SK-N-SH (cell line): ENCODE results near the gene CD109.
"Not testable (repeated sequence)": the region's sequence is repeated elsewhere in the genome, so short reads cannot be mapped to it uniquely, and the experiment has no call there.

Experiments
- CHD2 ChIP-seq: fragments of 150-350 bp; IDR thresholded peaks from 2 replicates; pipeline ENCODE4 v1.6.1; 2018; ENCODE audit warnings: low read length; ENCODE audit not compliant: partially characterized antibody
- GATA2 ChIP-seq: sonication (generic); formaldehyde crosslinking; IDR thresholded peaks from 2 replicates; pipeline ENCODE4 v1.5.0; 2020; ENCODE audit warnings: mild to moderate bottlenecking, missing genetic modification reagents
- MXI1 ChIP-seq: IDR thresholded peaks from 2 replicates; pipeline ENCODE4 v1.6.1; 2012; ENCODE audit warnings: mild to moderate bottlenecking, low read depth, low read length, improper control_type of control experiment
- POLR2AphosphoS5 ChIP-seq: IDR thresholded peaks from 2 replicates; pipeline ENCODE4 v1.6.1; 2012; ENCODE audit warnings: low read depth, low read length
- RFX5 ChIP-seq: IDR thresholded peaks from 2 replicates; pipeline ENCODE4 v1.6.1; 2012; ENCODE audit warnings: mild to moderate bottlenecking, improper control_type of control experiment, low read length
- SIN3A ChIP-seq: IDR thresholded peaks from 2 replicates; pipeline ENCODE4 v1.6.1; 2012; ENCODE audit warnings: low read depth, mild to moderate bottlenecking, low read length, moderate library complexity, borderline replicate concordance
- SMC3 ChIP-seq: IDR thresholded peaks from 2 replicates; pipeline ENCODE4 v1.6.1; 2012; ENCODE audit warnings: low read depth, low read length, improper control_type of control experiment
- TAF1 ChIP-seq: IDR thresholded peaks from 2 replicates; pipeline ENCODE4 v1.6.1; 2012; ENCODE audit warnings: low read depth, mild to moderate bottlenecking, low read length, moderate library complexity, borderline replicate concordance
- TF ChIP-seq, protein P1 (sequence below): IDR thresholded peaks from 2 replicates; pipeline ENCODE4 v1.6.1; 2012; ENCODE audit warnings: mild to moderate bottlenecking, low read depth, low read length, moderate library complexity
- TF ChIP-seq, protein P2 (sequence below): fragments of 200-600 bp; sonication (generic); IDR thresholded peaks from 2 replicates; pipeline ENCODE4 v1.6.1; 2017; ENCODE audit warnings: antibody characterized with exemption, mild to moderate bottlenecking, moderate library complexity
- TF ChIP-seq, protein P3 (sequence below): IDR thresholded peaks from 2 replicates; pipeline ENCODE4 v1.4.0; 2012; ENCODE audit warnings: low read depth
- TF ChIP-seq, protein P4 (sequence below): IDR thresholded peaks from 2 replicates; pipeline ENCODE4 v1.4.0; 2012; ENCODE audit warnings: low read depth, borderline replicate concordance

DNA sequence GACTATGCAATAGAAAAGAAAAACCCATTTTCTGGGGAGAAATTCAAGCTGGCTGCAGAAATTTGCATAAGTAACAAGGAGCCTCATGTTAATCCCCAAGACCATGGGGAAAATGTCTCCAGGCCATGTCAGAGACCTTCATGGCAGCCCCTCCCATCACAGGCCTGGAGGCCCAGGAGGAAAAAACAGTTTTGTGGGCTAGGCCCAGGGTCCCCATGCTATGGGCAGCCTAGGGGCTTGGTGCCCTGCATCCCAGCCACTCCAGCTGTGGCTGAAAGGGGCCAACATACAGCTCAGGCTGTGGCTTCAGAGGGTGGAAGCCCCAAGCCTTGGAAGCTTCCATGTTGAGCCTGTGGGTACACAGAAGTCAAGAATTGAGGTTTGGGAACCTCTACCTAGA, 148.7 kb downstream of the CD109 start:
- TF ChIP-seq SIN3A; POLR2AphosphoS5; TAF1; MXI1; SMC3; RFX5; CHD2; GATA2 (CRISPR knock-in tag): not testable (repeated sequence)
- TF ChIP-seq, protein P1, sequence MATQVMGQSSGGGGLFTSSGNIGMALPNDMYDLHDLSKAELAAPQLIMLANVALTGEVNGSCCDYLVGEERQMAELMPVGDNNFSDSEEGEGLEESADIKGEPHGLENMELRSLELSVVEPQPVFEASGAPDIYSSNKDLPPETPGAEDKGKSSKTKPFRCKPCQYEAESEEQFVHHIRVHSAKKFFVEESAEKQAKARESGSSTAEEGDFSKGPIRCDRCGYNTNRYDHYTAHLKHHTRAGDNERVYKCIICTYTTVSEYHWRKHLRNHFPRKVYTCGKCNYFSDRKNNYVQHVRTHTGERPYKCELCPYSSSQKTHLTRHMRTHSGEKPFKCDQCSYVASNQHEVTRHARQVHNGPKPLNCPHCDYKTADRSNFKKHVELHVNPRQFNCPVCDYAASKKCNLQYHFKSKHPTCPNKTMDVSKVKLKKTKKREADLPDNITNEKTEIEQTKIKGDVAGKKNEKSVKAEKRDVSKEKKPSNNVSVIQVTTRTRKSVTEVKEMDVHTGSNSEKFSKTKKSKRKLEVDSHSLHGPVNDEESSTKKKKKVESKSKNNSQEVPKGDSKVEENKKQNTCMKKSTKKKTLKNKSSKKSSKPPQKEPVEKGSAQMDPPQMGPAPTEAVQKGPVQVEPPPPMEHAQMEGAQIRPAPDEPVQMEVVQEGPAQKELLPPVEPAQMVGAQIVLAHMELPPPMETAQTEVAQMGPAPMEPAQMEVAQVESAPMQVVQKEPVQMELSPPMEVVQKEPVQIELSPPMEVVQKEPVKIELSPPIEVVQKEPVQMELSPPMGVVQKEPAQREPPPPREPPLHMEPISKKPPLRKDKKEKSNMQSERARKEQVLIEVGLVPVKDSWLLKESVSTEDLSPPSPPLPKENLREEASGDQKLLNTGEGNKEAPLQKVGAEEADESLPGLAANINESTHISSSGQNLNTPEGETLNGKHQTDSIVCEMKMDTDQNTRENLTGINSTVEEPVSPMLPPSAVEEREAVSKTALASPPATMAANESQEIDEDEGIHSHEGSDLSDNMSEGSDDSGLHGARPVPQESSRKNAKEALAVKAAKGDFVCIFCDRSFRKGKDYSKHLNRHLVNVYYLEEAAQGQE = not testable (repeated sequence)
- TF ChIP-seq, protein P2, sequence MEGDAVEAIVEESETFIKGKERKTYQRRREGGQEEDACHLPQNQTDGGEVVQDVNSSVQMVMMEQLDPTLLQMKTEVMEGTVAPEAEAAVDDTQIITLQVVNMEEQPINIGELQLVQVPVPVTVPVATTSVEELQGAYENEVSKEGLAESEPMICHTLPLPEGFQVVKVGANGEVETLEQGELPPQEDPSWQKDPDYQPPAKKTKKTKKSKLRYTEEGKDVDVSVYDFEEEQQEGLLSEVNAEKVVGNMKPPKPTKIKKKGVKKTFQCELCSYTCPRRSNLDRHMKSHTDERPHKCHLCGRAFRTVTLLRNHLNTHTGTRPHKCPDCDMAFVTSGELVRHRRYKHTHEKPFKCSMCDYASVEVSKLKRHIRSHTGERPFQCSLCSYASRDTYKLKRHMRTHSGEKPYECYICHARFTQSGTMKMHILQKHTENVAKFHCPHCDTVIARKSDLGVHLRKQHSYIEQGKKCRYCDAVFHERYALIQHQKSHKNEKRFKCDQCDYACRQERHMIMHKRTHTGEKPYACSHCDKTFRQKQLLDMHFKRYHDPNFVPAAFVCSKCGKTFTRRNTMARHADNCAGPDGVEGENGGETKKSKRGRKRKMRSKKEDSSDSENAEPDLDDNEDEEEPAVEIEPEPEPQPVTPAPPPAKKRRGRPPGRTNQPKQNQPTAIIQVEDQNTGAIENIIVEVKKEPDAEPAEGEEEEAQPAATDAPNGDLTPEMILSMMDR = not testable (repeated sequence)
- TF ChIP-seq, protein P3, sequence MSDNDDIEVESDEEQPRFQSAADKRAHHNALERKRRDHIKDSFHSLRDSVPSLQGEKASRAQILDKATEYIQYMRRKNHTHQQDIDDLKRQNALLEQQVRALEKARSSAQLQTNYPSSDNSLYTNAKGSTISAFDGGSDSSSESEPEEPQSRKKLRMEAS = not testable (repeated sequence)
- TF ChIP-seq, protein P4, sequence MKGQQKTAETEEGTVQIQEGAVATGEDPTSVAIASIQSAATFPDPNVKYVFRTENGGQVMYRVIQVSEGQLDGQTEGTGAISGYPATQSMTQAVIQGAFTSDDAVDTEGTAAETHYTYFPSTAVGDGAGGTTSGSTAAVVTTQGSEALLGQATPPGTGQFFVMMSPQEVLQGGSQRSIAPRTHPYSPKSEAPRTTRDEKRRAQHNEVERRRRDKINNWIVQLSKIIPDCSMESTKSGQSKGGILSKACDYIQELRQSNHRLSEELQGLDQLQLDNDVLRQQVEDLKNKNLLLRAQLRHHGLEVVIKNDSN = not testable (repeated sequence)
